ENCODE measurements around the gene SLC9A9.
"Not testable (repeated sequence)": the region's sequence is repeated elsewhere in the genome, so short reads cannot be mapped to it uniquely, and the experiment has no call there.

SLC9A9 gene

DNA sequence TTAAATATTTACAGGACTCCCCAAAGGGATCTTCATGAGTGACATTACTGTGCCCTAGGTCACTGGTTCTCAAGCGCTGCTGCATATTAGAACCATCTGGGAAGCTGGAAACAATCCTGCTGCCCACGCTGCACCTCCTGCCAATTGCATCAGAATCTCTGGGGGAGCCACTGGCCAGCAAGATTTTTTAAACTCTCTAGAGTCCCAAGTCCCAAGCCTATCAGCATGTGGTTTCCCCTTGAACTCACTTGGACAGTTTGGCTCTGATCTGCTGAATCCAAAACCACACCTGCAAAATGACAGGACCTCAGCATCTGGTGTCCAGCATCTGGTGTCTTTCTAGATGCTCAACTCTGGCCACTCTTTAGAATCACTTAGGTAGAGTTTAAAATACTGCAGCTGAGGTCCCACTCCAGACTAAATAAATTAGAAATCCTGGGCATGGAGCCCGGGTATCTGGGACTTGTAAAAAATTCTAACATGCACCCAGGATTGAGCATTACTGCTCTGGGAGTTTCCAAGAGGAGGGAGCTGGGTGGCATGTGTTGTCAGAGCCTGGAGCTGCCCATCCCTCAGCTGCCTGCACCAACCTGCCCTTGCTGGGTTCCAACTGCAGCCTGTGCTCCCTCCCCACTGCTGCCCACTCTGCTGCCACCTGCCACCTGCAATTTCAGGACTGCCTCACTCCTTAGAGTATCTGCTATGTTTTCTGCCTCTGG is 311.3 kb downstream of the SLC9A9 start:
- Histone ChIP-seq H3K9ac (ENCODE audit: low read depth, low read length) (no peak overlapping the region), H3K9me3 (ENCODE audit: control insufficient read depth, insufficient read depth, low read length) (no peaks in the 10 kb centered on the region), H3K36me3 (ENCODE audit: insufficient read depth, low read length) (no peaks in the 10 kb centered on the region), H3K4me1 (ENCODE audit: insufficient read depth, low read length) (no peaks in the 10 kb centered on the region)

- Histone ChIP-seq H3K9ac (ENCODE audit: low read depth, low read length) (no peak overlapping the region), H3K4me1 (ENCODE audit: insufficient read depth, low read length) (no peaks in the 10 kb centered on the region), H3K36me3 (ENCODE audit: insufficient read depth, low read length) (no peaks in the 10 kb centered on the region), H3K9me3 (ENCODE audit: control insufficient read depth, insufficient read depth, low read length) (no peaks in the 10 kb centered on the region)
Measured at GRCh38 chr3:143535994-143536784, 312.1 kb downstream of the SLC9A9 start.

GRCh38 chr3:143533391-143533790 is 314.9 kb downstream of the SLC9A9 start:
- Histone ChIP-seq H3K4me1 (ENCODE audit: insufficient read depth, low read length) (no peaks in the 10 kb centered on the region), H3K36me3 (ENCODE audit: insufficient read depth, low read length) (no peaks in the 10 kb centered on the region), H3K9me3 (ENCODE audit: control insufficient read depth, insufficient read depth, low read length) (no peaks in the 10 kb centered on the region), H3K9ac (ENCODE audit: low read depth, low read length) (no peak overlapping the region)

- H3K9ac ChIP-seq (ENCODE audit: low read depth, low read length) = no peak overlapping the region
- H3K9me3 ChIP-seq (ENCODE audit: control insufficient read depth, insufficient read depth, low read length) = no peaks in the 10 kb centered on the region
- no peaks in the 10 kb centered on the region for H3K36me3 ChIP-seq (ENCODE audit: insufficient read depth, low read length)
- no peaks in the 10 kb centered on the region for H3K4me1 ChIP-seq (ENCODE audit: insufficient read depth, low read length)
Measured at GRCh38 chr3:143532091-143532490, 316.2 kb downstream of the SLC9A9 start.

- Histone ChIP-seq H3K36me3 (ENCODE audit: insufficient read depth, low read length) (no peaks in the 10 kb centered on the region), H3K9me3 (ENCODE audit: control insufficient read depth, insufficient read depth, low read length) (no peaks in the 10 kb centered on the region), H3K9ac (ENCODE audit: low read depth, low read length) (no peak overlapping the region), H3K4me1 (ENCODE audit: insufficient read depth, low read length) (no peaks in the 10 kb centered on the region)
Measured at GRCh38 chr3:143531101-143531500, 317.2 kb downstream of the SLC9A9 start.

DNA sequence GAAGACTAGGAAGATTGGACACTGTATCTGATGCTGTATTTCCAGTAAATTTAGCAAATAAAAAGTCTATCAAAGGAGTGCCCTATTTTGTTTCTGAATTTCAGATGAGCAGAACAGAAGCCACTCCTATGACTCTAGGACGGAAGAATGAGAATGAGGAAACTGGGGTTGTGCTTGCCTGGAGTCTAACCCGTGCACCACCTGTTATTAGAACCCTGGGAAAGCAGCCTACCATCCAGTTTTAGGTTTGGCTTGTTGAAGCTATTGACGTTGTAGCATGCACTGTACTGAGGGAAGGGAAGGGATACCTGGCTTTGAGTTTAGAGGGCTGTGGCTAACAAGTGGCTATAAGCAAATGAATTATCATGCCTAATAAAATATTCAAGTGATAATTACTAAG is 318.5 kb downstream of the SLC9A9 start:
- no peaks in the 10 kb centered on the region for H3K36me3 ChIP-seq (ENCODE audit: insufficient read depth, low read length)
- no peaks in the 10 kb centered on the region for H3K4me1 ChIP-seq (ENCODE audit: insufficient read depth, low read length)
- no peak overlapping the region for H3K9ac ChIP-seq (ENCODE audit: low read depth, low read length)
- no peaks in the 10 kb centered on the region for H3K9me3 ChIP-seq (ENCODE audit: control insufficient read depth, insufficient read depth, low read length)

DNA sequence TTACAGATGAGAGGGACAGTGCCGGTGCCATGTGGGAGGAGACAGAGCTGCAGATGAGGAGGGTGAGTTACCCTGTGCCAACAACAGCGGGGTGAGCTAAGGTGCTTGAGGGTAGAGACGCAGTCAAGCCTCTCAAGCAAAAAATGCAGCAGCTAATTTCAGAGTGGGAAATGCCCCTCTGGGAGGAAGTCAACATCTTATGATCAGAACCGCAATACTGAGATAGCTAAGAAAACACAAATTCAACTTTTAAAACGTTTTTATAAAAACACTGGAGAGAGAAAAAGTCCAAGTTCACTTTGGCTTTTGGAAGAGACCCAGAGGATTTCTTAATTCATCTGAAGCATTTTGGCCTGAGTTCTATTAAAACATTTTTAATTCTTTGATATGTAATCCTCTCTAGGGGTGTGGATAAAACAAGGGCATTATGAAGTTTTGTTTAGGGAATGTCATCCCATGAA is 319.2 kb downstream of the SLC9A9 start:
- no peaks in the 10 kb centered on the region for H3K9me3 ChIP-seq (ENCODE audit: control insufficient read depth, insufficient read depth, low read length)
- H3K9ac ChIP-seq (ENCODE audit: low read depth, low read length) = no peak overlapping the region
- no peaks in the 10 kb centered on the region for H3K4me1 ChIP-seq (ENCODE audit: insufficient read depth, low read length)
- H3K36me3 ChIP-seq (ENCODE audit: insufficient read depth, low read length) = no peaks in the 10 kb centered on the region

- H3K4me1 ChIP-seq (ENCODE audit: insufficient read depth, low read length) = no peaks in the 10 kb centered on the region
- H3K9ac ChIP-seq (ENCODE audit: low read depth, low read length) = no peak overlapping the region
- H3K9me3 ChIP-seq (ENCODE audit: control insufficient read depth, insufficient read depth, low read length) = no peaks in the 10 kb centered on the region
- no peaks in the 10 kb centered on the region for H3K36me3 ChIP-seq (ENCODE audit: insufficient read depth, low read length)
Measured at GRCh38 chr3:143526011-143526545, 322.2 kb downstream of the SLC9A9 start.

DNA sequence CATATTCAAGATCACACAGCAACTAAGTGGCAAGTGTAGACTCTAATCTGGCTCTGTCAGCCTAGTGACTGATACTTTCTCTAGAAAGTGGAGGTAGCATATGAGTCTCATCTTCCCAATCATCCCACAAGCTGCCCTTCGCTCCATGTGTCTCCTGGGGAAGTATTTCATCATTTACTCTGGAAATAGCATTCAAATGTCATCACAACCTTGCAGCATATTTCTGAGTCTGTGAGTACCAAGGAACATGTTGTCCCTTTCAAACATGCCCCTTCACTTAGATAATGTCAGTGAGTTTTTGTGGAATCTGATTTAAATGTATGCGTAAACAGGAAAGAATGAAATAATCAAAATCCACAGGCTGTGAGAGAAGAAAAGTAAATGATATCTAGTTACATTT is 322.9 kb downstream of the SLC9A9 start:
- Histone ChIP-seq H3K4me1 (ENCODE audit: insufficient read depth, low read length) (no peaks in the 10 kb centered on the region), H3K36me3 (ENCODE audit: insufficient read depth, low read length) (no peaks in the 10 kb centered on the region), H3K9ac (ENCODE audit: low read depth, low read length) (no peak overlapping the region)

DNA sequence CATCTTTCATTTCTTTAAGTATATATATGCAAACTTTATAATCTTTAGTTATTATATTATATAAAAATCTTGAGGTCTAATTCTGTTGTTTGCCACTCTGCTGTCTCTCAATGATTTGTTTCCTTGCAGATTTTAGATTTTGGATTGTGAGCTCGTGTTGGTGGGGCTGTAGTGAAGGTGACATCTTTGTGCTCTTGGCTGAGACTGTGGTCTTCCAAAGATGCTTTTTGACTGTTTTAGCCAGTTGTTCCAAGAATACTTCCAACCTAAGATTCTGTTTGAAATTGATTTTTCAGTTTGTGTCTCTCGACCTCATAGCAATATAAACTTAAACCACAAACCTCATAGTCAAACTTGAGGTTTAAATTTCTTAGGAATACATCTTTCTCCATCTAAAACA is 326.5 kb downstream of the SLC9A9 start:
- no peaks in the 10 kb centered on the region for H3K4me1 ChIP-seq (ENCODE audit: insufficient read depth, low read length)
- no peaks in the 10 kb centered on the region for H3K9me3 ChIP-seq (ENCODE audit: control insufficient read depth, insufficient read depth, low read length)

More for the DNA sequence above, 322.9 kb downstream of the SLC9A9 start:
- no peaks in the 10 kb centered on the region for H3K9me3 ChIP-seq (ENCODE audit: control insufficient read depth, insufficient read depth, low read length)

DNA sequence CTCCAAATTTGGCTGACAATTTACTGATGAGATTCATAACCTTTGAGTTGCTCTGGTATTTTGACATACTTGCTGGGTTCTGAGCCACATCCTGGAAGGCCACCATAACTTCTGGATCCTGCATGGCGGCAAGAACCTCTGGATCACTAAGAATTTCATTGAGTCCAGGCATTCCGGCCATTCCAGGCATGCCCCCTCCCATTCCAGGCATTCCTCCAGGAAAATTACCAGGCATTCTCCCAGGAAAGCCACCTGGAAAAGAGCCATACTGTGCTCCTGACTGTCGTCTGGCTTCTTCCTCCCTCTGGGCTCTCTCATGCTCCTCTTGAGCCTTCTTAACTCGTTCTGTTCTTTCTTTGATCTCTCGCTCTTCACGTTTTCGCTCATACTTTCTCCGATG is 331.1 kb downstream of the SLC9A9 start:
- not testable (repeated sequence) for H3K9me3 ChIP-seq (ENCODE audit: control insufficient read depth, insufficient read depth, low read length); H3K9ac ChIP-seq (ENCODE audit: low read depth, low read length); H3K4me1 ChIP-seq (ENCODE audit: insufficient read depth, low read length); H3K36me3 ChIP-seq (ENCODE audit: insufficient read depth, low read length)

More for the DNA sequence above, 326.5 kb downstream of the SLC9A9 start:
- Histone ChIP-seq H3K9ac (ENCODE audit: low read depth, low read length) (no peak overlapping the region), H3K36me3 (ENCODE audit: insufficient read depth, low read length) (no peaks in the 10 kb centered on the region)

DNA sequence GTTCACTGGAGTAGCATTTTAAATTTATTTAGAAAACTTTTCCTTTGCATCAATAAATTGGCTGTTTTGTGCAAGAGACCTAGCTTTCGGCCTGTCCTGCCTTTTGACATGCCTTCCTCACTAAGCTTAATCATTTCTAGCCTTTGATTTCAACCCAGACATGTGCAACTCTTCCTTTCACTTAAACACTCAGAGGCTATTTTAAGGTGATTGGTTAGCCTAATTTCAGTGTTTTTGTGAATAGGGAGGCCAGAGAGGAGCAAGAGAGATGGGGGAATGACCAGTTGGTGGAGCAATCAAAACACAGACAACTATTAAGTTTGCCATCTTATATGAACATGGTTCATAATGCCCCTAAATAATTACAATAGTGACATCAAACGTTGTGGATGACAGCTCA is 333.4 kb downstream of the SLC9A9 start:
- Histone ChIP-seq H3K4me1 (ENCODE audit: insufficient read depth, low read length) (no peaks in the 10 kb centered on the region), H3K9ac (ENCODE audit: low read depth, low read length) (no peak overlapping the region), H3K9me3 (ENCODE audit: control insufficient read depth, insufficient read depth, low read length) (no peaks in the 10 kb centered on the region), H3K36me3 (ENCODE audit: insufficient read depth, low read length) (no peaks in the 10 kb centered on the region)

GRCh38 chr3:143514109-143514508 is 334.2 kb downstream of the SLC9A9 start:
- Histone ChIP-seq H3K36me3 (ENCODE audit: insufficient read depth, low read length) (no peaks in the 10 kb centered on the region), H3K9ac (ENCODE audit: low read depth, low read length) (no peak overlapping the region), H3K4me1 (ENCODE audit: insufficient read depth, low read length) (no peaks in the 10 kb centered on the region), H3K9me3 (ENCODE audit: control insufficient read depth, insufficient read depth, low read length) (no peaks in the 10 kb centered on the region)

DNA sequence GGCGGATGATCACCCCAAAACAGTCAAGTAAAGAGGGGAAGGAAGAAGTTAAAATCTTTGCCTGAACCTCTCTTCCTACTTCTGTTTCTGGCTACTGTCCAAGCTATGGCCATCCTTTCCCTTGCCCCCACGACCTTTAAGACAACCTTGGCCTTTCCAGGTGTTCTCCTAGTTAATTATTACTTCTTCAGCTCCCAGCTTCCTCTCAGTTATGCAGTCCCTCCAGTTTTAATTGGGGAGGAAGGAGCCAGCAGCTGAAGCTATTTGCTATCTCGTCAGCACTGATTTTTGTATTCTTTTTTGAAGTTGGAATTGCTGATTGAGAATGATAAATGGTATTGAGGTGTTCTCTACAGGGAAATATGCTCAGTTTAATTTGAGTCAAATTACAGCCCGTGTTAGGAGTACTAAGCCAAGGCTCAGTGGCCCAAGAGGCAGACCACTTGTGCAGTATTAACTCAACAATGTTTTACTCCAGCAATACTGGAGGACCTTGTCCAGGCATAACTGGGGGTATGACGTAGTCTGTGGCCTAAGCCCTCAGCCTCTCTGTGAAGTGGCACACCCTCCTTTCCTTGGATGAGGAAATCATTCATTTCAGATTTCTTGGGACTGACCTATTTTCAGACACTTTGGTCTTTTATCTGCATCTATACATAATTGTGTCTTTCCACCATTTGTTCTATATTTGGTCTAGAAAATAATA is 336.9 kb downstream of the SLC9A9 start:
- H3K36me3 ChIP-seq (ENCODE audit: insufficient read depth, low read length) = no peaks in the 10 kb centered on the region
- H3K4me1 ChIP-seq (ENCODE audit: insufficient read depth, low read length) = peaks cover 4% of the 10 kb centered on the region; the same call in 1 of the 2 replicates
- no peaks in the 10 kb centered on the region for H3K9me3 ChIP-seq (ENCODE audit: control insufficient read depth, insufficient read depth, low read length)
- H3K9ac ChIP-seq (ENCODE audit: low read depth, low read length) = no peak overlapping the region
